PC-3 (cell line): ENCODE results near the gene INPP5K. TPM values are rescaled to one million over a fixed set of nuclear protein-coding genes. Genes with fewer than 3 reads are reported as not detected.

Source experiments
- ATAC-seq: fragments of 200-7000 bp; cut with Tn5 transposase; 2 replicates; pipeline ENCODE4 v1.9.1; 2020; ENCODE audit warnings: mild to moderate bottlenecking, moderate library complexity
- BruUV-seq: library from RNA; stranded (reverse); fragments of 400-500 nt; replicated peaks from 2 replicates; lab custom pipeline; 2021; lab: Mats Ljungman, UMichigan
- CTCF ChIA-PET: fragments of 300-600 bp; sonication (Branson Sonifier 250); formaldehyde crosslinking; loops from one replicate; lab custom pipeline; 2022; ENCODE audit warnings: antibody characterized with exemption; lab: Charles Lee
- POLR2A ChIA-PET: fragments of 300-600 bp; sonication (Branson Sonifier 250); formaldehyde crosslinking; loops from one replicate; lab custom pipeline; 2022; ENCODE audit warnings: antibody characterized with exemption; ENCODE audit not compliant: unreplicated experiment; lab: Charles Lee
- DNase-seq: peaks from one replicate; pipeline ENCODE4 v3.0.0-alpha.2; 2015
- H2AFZ ChIP-seq: fragments of 300-600 bp; sonication (generic); 2 replicates; pipeline ENCODE4 v1.6.0; 2016; ENCODE audit warnings: antibody characterized with exemption, low read length
- H3F3A ChIP-seq: fragments of 300-600 bp; sonication (generic); one replicate; pipeline ENCODE4 v1.6.0; 2017; ENCODE audit warnings: antibody characterized with exemption, low read length, control low read depth, mild to moderate bottlenecking; ENCODE audit not compliant: unreplicated experiment
- H3K27ac ChIP-seq: fragments of 300-600 bp; sonication (generic); 2 replicates; pipeline ENCODE4 v1.5.1; 2016; ENCODE audit warnings: mild to moderate bottlenecking, low read length
- H3K27me3 ChIP-seq: fragments of 300-600 bp; sonication (generic); 2 replicates; pipeline ENCODE4 v1.6.1; 2016; ENCODE audit warnings: low read length, mixed read lengths
- H3K36me3 ChIP-seq: fragments of 300-600 bp; sonication (generic); 2 replicates; pipeline ENCODE4 v1.6.1; 2016; ENCODE audit warnings: low read depth, mixed run types, low read length, mixed read lengths
- H3K4me1 ChIP-seq: fragments of 300-600 bp; sonication (generic); 2 replicates; pipeline ENCODE4 v1.5.1; 2016; ENCODE audit warnings: low read length; ENCODE audit not compliant: insufficient read depth
- H3K4me2 ChIP-seq: fragments of 300-600 bp; sonication (generic); 2 replicates; pipeline ENCODE4 v1.6.0; 2016; ENCODE audit warnings: low read length
- H3K4me3 ChIP-seq: fragments of 300-600 bp; sonication (generic); 2 replicates; pipeline ENCODE4 v1.5.1; 2016; ENCODE audit warnings: mild to moderate bottlenecking, low read length, mixed read lengths
- H3K79me2 ChIP-seq: fragments of 300-600 bp; sonication (generic); 2 replicates; pipeline ENCODE4 v1.6.1; 2017; ENCODE audit warnings: low read length, mixed read lengths
- H3K9ac ChIP-seq: fragments of 300-600 bp; sonication (generic); 2 replicates; pipeline ENCODE4 v1.6.0; 2016; ENCODE audit warnings: mild to moderate bottlenecking, low read length
- H3K9me2 ChIP-seq: fragments of 300-600 bp; sonication (generic); replicated peaks from 2 replicates; pipeline ENCODE4 v1.6.1; 2016; ENCODE audit warnings: mixed run types, low read length, mixed read lengths
- H3K9me3 ChIP-seq: fragments of 300-600 bp; sonication (generic); 2 replicates; pipeline ENCODE4 v1.6.1; 2016; ENCODE audit warnings: low read length, mixed read lengths
- H4K20me1 ChIP-seq: fragments of 300-600 bp; sonication (generic); 2 replicates; pipeline ENCODE4 v1.6.1; 2016; ENCODE audit warnings: low read length, mixed read lengths
- EZH2 ChIP-seq: fragments of 300-600 bp; sonication (generic); IDR thresholded peaks from one replicate; pipeline ENCODE4 v1.6.1; 2017; ENCODE audit warnings: antibody characterized with exemption, mild to moderate bottlenecking, low read length; ENCODE audit not compliant: unreplicated experiment
- EZH2phosphoT487 ChIP-seq: fragments of 300-600 bp; sonication (generic); IDR thresholded peaks from 2 replicates; pipeline ENCODE4 v1.6.1; 2018; ENCODE audit warnings: mild to moderate bottlenecking, antibody characterized with exemption, low read length, borderline replicate concordance
- intact Hi-C: fragments of 100-400 bp; cut with micrococcal nuclease; formaldehyde crosslinking; loops from 2 replicates; pipeline ENCODE4 v1.9.0; 2023
- total RNA-seq: library from RNA; depleted of rRNA; stranded (reverse); fragments of >200 nt; gene quantifications from 2 replicates; pipeline ENCODE4 v1.2.3, GENCODE V29; 2014
- TF ChIP-seq, protein P1 (sequence below): fragments of 300-600 bp; sonication (generic); conservative IDR thresholded peaks from 2 replicates; pipeline ENCODE4 v1.5.1; 2017; ENCODE audit warnings: antibody characterized with exemption, low read depth, mild to moderate bottlenecking, low read length

The INPP5K gene
- total RNA-seq, 1 experiment from 2014 or later: 52.6 TPM

DNA sequence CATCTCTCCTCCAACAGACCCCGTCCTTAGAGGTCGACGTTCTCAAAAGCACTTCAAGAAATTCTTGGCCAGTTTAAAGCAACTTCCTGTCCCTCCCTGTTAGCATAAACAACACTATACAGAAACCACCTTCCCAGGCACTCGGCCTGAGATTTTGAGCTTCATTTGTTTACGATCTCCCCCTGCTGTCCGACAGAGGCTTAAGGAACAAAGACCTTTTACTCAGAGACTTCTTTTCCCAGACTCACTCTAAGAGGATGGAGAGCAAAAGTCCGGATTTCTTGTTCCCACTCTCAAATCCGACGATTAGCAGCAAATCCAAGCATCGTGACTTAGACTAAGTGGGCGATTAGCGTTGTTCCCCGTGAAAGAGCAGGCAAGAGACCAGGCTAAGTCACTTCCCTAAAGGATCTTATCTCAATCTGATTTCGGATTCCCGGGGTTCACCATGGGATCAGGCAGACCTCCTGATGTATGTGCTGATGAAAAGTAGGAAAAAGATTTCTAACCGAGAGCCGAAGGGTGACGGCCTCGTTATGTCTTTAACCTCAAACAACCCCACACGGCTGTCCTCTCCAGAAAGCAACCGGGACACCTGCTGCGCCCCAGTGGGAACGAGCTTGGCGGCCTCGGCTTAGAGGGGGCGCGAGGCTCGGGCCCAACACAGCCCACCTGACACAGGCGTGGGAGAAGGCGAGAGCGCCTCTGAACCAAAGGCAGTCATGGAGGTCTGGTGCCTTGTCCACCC is 598 bp downstream of the INPP5K start:
- Histone ChIP-seq H3K36me3 (no peaks in the 10 kb centered on the region), H3K27me3 (no peaks in the 10 kb centered on the region), H3K4me2 (peak overlapping the region; percentile 100), H2AFZ (peak overlapping the region; percentile 73), H3K9me3 (no peaks in the 10 kb centered on the region), H3K79me2 (peaks cover 26% of the 10 kb centered on the region), H3K4me1 (peaks cover 12% of the 10 kb centered on the region), H3K4me3 (peak overlapping the region; percentile 99), H3K9me2 (no peaks in the 10 kb centered on the region), H3K9ac (peak overlapping the region; percentile 87), H4K20me1 (no peaks in the 10 kb centered on the region), H3K27ac (peak overlapping the region; percentile 14; the same call in 1 of the 2 replicates), H3F3A (no peaks in the 10 kb centered on the region)
- peak; percentile 71 for DNase-seq
- intact Hi-C loops: loop anchor here (2.0 to 10.0 kb wide), 2 partner anchors 23 to 151 kb away; partner anchors contain the start of gene MYO1C
- TF ChIP-seq, protein P1, sequence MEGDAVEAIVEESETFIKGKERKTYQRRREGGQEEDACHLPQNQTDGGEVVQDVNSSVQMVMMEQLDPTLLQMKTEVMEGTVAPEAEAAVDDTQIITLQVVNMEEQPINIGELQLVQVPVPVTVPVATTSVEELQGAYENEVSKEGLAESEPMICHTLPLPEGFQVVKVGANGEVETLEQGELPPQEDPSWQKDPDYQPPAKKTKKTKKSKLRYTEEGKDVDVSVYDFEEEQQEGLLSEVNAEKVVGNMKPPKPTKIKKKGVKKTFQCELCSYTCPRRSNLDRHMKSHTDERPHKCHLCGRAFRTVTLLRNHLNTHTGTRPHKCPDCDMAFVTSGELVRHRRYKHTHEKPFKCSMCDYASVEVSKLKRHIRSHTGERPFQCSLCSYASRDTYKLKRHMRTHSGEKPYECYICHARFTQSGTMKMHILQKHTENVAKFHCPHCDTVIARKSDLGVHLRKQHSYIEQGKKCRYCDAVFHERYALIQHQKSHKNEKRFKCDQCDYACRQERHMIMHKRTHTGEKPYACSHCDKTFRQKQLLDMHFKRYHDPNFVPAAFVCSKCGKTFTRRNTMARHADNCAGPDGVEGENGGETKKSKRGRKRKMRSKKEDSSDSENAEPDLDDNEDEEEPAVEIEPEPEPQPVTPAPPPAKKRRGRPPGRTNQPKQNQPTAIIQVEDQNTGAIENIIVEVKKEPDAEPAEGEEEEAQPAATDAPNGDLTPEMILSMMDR: peak; percentile 68
- TF ChIP-seq EZH2phosphoT487 (no peak), EZH2 (no peak)
- ChIA-PET CTCF (interaction anchor here (1.0 to 2.1 kb wide), 2 partner anchors 23 to 150 kb away, joined by 3 to 12 read pairs; partner anchors contain the start of gene MYO1C), POLR2A (interaction anchor here (0.5 to 0.8 kb wide), 3 partner anchors 15 to 118 kb away, joined by 4 to 9 read pairs (median 9); no protein-coding TSS in a partner anchor)
- ATAC-seq: peak; percentile 45
- BruUV-seq: TSS peak; percentile 59

DNA sequence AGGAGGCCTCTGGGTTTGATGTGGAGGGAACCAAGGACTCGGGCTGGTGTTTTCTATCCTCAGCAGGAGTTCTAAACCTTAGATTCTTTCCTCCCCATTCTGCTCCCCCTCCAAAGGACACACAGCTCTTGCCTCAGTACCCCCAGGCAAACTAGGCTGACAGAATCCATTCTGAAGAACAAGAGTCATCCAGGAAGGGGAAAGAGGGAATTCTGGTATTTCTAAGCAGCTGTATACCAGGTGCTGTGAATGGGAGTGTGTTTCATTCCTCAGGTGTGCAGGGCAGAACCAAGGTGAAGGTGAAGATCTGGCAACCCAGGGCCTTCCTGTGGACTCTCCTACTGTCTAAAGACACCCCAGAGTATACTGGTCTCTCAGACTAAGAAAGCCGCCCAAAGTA is 4.1 kb downstream of the INPP5K start:
- Histone ChIP-seq H3K27me3 (no peaks in the 10 kb centered on the region), H3K9me3 (no peaks in the 10 kb centered on the region), H2AFZ (no peak overlapping the region), H3K4me1 (peaks cover 12% of the 10 kb centered on the region), H4K20me1 (no peaks in the 10 kb centered on the region), H3K36me3 (no peaks in the 10 kb centered on the region), H3K27ac (no peak overlapping the region), H3K79me2 (peaks cover 20% of the 10 kb centered on the region), H3K4me2 (no peak overlapping the region), H3K4me3 (no peak overlapping the region), H3F3A (no peaks in the 10 kb centered on the region), H3K9ac (no peak overlapping the region), H3K9me2 (no peaks in the 10 kb centered on the region)
- POLR2A ChIA-PET: no interaction called here
- no peak for DNase-seq
- intact Hi-C loops: loop anchor here (10.0 kb wide), 1 partner anchor 148 kb away; no protein-coding TSS in a partner anchor
- no TSS peak for BruUV-seq
- no peak for ATAC-seq
- TF ChIP-seq, protein P1: no peak
- TF ChIP-seq EZH2 (no peak), EZH2phosphoT487 (no peak)
- CTCF ChIA-PET: interaction anchor here (0.6 kb wide), 1 partner anchor 22 kb away, joined by 4 read pairs; no protein-coding TSS in a partner anchor
